HG02870 (cell line): Measurements from ENCODE around the gene RNH1.

Experiments
- ATAC-seq: cut with Tn5 transposase; IDR thresholded peaks from one replicate; pipeline ENCODE4 v1.9.1; 2021; ENCODE audit warnings: mild to moderate bottlenecking, moderate library complexity; ENCODE audit not compliant: unreplicated experiment

The RNH1 gene

GRCh38 chr11:537622-538430, 30.8 kb upstream of the RNH1 start:
- ATAC-seq, result no peak

- peak; percentile 49 for ATAC-seq
Measured at GRCh38 chr11:536841-537621, 30.0 kb upstream of the RNH1 start, which contains the start of gene LRRC56. Gene LRRC56, plus strand, starts transcription at chr11:537527. Its CDS starts 3,158 bp downstream, at chr11:540685.

GRCh38 chr11:535519-536454, 28.7 kb upstream of the RNH1 start, which contains the start of gene HRAS:
Gene HRAS, minus strand, starts transcription at chr11:535576.
- peak; percentile 58 for ATAC-seq

- peak; percentile 7 for ATAC-seq
Measured at GRCh38 chr11:535210-535518, 28.1 kb upstream of the RNH1 start.

- ATAC-seq, result no peak
Measured at GRCh38 chr11:534396-535209, 27.6 kb upstream of the RNH1 start.

- no peak for ATAC-seq
Measured at GRCh38 chr11:533586-534395, 26.7 kb upstream of the RNH1 start.

- ATAC-seq, result no peak
Measured at GRCh38 chr11:532986-533585, 26.0 kb upstream of the RNH1 start.

- ATAC-seq, result no peak
Measured at GRCh38 chr11:532527-532985, 25.5 kb upstream of the RNH1 start.

- ATAC-seq, result no peak
Measured at GRCh38 chr11:531919-532526, 25.0 kb upstream of the RNH1 start.

GRCh38 chr11:530960-531831, 24.2 kb upstream of the RNH1 start:
- ATAC-seq, result no peak

- ATAC-seq, result no peak
Measured at GRCh38 chr11:529728-530411, 22.8 kb upstream of the RNH1 start.

- ATAC-seq, result no peak
Measured at GRCh38 chr11:528815-529727, 22.0 kb upstream of the RNH1 start.

GRCh38 chr11:528166-528814, 21.2 kb upstream of the RNH1 start:
- ATAC-seq, result no peak

- ATAC-seq, result no peak
Measured at GRCh38 chr11:526192-526591, 19.1 kb upstream of the RNH1 start.

- no peak for ATAC-seq
Measured at GRCh38 chr11:521177-521688, 14.2 kb upstream of the RNH1 start.
